ENCODE data around the gene GABRB1.

Gene GABRB1

GRCh38 chr4:47413521-47413920 lies 382.2 kb downstream of the GABRB1 start:
- no peaks in the 10 kb centered on the region for H4K20me1 ChIP-seq (ENCODE audit: insufficient read depth, low read length)
- H3K4me2 ChIP-seq (ENCODE audit: low read length) = no peak overlapping the region

GRCh38 chr4:47415719-47416118 lies 384.4 kb downstream of the GABRB1 start:
- Histone ChIP-seq H3K9me3 (ENCODE audit: low read length) (no peaks in the 10 kb centered on the region), H3F3A (ENCODE audit: insufficient read depth, low read length) (no peaks in the 10 kb centered on the region), H3K4me3 (ENCODE audit: low read depth, low read length, poor library complexity, severe bottlenecking) (no peak overlapping the region), H3K9me2 (ENCODE audit: low read depth, low read length) (no peaks in the 10 kb centered on the region), H4K20me1 (ENCODE audit: insufficient read depth, low read length) (no peaks in the 10 kb centered on the region), H3K27me3 (ENCODE audit: insufficient read depth, low read length) (no peaks in the 10 kb centered on the region), H3K9ac (ENCODE audit: low read length) (no peak overlapping the region), H3K4me2 (ENCODE audit: low read length) (no peak overlapping the region), H3K4me1 (ENCODE audit: insufficient read depth, low read length, severe bottlenecking) (no peaks in the 10 kb centered on the region), H3K27ac (ENCODE audit: low read depth, low read length, poor library complexity, severe bottlenecking) (no peak overlapping the region), H3K79me2 (ENCODE audit: insufficient read depth, low read length) (no peaks in the 10 kb centered on the region), H2AFZ (ENCODE audit: low read length) (no peak overlapping the region), H3K36me3 (ENCODE audit: insufficient read depth, low read length) (no peaks in the 10 kb centered on the region)
- TF ChIP-seq CTCF (IDR thresholded peaks at IDR 0.05; ENCODE audit: low read length) = no peak
- no peak for TF ChIP-seq EZH2 (IDR thresholded peaks at IDR 0.05; ENCODE audit: borderline replicate concordance, low read length)

More at GRCh38 chr4:47413521-47413920, 382.2 kb downstream of the GABRB1 start:
- Histone ChIP-seq H3K79me2 (ENCODE audit: insufficient read depth, low read length) (no peaks in the 10 kb centered on the region), H3K9me2 (ENCODE audit: low read depth, low read length) (no peaks in the 10 kb centered on the region), H3K9me3 (ENCODE audit: low read length) (no peaks in the 10 kb centered on the region), H3K4me3 (ENCODE audit: low read depth, low read length, poor library complexity, severe bottlenecking) (no peak overlapping the region), H3K27me3 (ENCODE audit: insufficient read depth, low read length) (no peaks in the 10 kb centered on the region), H3K36me3 (ENCODE audit: insufficient read depth, low read length) (no peaks in the 10 kb centered on the region), H3K4me1 (ENCODE audit: insufficient read depth, low read length, severe bottlenecking) (no peaks in the 10 kb centered on the region), H2AFZ (ENCODE audit: low read length) (no peak overlapping the region), H3K27ac (ENCODE audit: low read depth, low read length, poor library complexity, severe bottlenecking) (no peak overlapping the region), H3F3A (ENCODE audit: insufficient read depth, low read length) (no peaks in the 10 kb centered on the region), H3K9ac (ENCODE audit: low read length) (no peak overlapping the region)
- TF ChIP-seq EZH2 (IDR thresholded peaks at IDR 0.05; ENCODE audit: borderline replicate concordance, low read length) = no peak
- no peak for TF ChIP-seq CTCF (IDR thresholded peaks at IDR 0.05; ENCODE audit: low read length)

GRCh38 chr4:47418147-47418546 lies 386.8 kb downstream of the GABRB1 start:
- Histone ChIP-seq H3K79me2 (ENCODE audit: insufficient read depth, low read length) (no peaks in the 10 kb centered on the region), H3K4me2 (ENCODE audit: low read length) (no peak overlapping the region), H3K36me3 (ENCODE audit: insufficient read depth, low read length) (no peaks in the 10 kb centered on the region), H3K4me1 (ENCODE audit: insufficient read depth, low read length, severe bottlenecking) (no peaks in the 10 kb centered on the region), H3K27ac (ENCODE audit: low read depth, low read length, poor library complexity, severe bottlenecking) (no peak overlapping the region), H3K4me3 (ENCODE audit: low read depth, low read length, poor library complexity, severe bottlenecking) (no peak overlapping the region), H3K9me3 (ENCODE audit: low read length) (no peaks in the 10 kb centered on the region), H3K9me2 (ENCODE audit: low read depth, low read length) (no peaks in the 10 kb centered on the region), H3F3A (ENCODE audit: insufficient read depth, low read length) (no peaks in the 10 kb centered on the region), H4K20me1 (ENCODE audit: insufficient read depth, low read length) (no peaks in the 10 kb centered on the region), H3K9ac (ENCODE audit: low read length) (no peak overlapping the region), H2AFZ (ENCODE audit: low read length) (no peak overlapping the region), H3K27me3 (ENCODE audit: insufficient read depth, low read length) (no peaks in the 10 kb centered on the region)
- TF ChIP-seq CTCF (IDR thresholded peaks at IDR 0.05; ENCODE audit: low read length) = no peak
- no peak for TF ChIP-seq EZH2 (IDR thresholded peaks at IDR 0.05; ENCODE audit: borderline replicate concordance, low read length)
